ENCODE measurements around the gene UNC5C.

UNC5C gene

GRCh38 chr4:95508421-95508820 lies 40.4 kb downstream of the UNC5C start:
- DNase-seq (ENCODE audit: low read depth), result no peak
- no peak overlapping the region for H3K4me3 ChIP-seq (ENCODE audit: control insufficient read depth, low read depth, low read length)
- no peak for TF ChIP-seq CTCF (IDR thresholded peaks at IDR 0.05; ENCODE audit: control insufficient read depth, insufficient read depth, low read depth, low read length, missing control alignments)

DNA sequence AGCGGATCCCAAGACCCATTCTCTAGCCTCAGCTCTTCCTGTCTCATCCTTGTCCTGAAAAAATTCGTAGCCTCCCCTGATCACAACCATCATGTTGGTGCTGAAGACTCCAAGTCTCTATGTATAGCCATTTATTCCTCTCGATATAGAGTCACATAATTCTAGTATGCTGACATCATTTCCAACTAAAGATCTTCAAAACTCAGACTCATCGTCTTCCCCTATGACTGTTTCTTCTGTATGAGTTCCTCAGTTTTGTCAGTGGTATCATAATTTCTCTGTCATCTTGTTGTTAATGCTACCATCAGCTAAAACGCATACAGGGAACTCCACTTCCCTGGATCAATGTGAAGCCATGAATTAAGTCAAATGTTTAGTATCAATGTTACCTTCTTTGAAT lies 41.2 kb downstream of the UNC5C start:
- TF ChIP-seq CTCF (IDR thresholded peaks at IDR 0.05; ENCODE audit: control insufficient read depth, insufficient read depth, low read depth, low read length, missing control alignments), result no peak
- no peak overlapping the region for H3K4me3 ChIP-seq (ENCODE audit: control insufficient read depth, low read depth, low read length)
- no peak for DNase-seq (ENCODE audit: low read depth)

DNA sequence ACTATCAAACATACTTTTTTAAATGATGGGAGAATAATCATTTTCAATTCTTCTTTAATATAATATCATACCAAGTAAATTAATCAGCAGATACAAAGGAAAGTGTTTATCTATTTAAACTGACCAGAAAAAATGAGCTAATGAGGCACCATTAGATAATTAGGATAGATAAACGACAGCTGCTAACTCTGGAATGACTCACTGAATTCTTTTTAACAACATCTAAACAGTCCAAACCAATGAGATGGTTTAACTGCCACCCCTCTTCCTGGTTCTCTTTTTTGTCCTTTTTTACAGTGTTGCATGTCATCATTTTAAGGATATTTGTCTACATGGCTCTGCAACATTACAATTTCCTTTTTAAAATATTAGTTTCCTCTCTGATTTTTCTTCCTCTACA lies 41.6 kb downstream of the UNC5C start:
- no peak for DNase-seq (ENCODE audit: low read depth)
- TF ChIP-seq CTCF (IDR thresholded peaks at IDR 0.05; ENCODE audit: control insufficient read depth, insufficient read depth, low read depth, low read length, missing control alignments), result no peak
- H3K4me3 ChIP-seq (ENCODE audit: control insufficient read depth, low read depth, low read length), result no peak overlapping the region

DNA sequence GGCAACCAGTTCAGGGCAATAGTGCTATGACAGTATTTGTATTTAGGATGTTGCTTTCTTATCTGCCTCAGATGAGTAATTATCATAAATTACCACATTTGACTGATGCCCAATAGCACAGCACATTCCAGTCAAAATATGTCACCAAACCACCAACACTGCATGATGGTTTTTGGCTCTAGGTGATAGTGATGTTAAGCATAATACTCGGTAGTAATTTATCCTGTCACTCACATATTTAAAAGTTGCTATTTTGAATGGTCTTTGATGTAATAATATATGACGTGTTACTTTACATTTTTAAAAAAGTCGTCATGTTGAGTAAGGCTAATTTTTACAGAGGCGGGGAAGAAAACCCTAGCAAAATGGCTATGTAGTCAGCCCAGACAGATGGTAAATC lies 42.5 kb downstream of the UNC5C start:
- no peak for TF ChIP-seq CTCF (IDR thresholded peaks at IDR 0.05; ENCODE audit: control insufficient read depth, insufficient read depth, low read depth, low read length, missing control alignments)
- no peak for DNase-seq (ENCODE audit: low read depth)

DNA sequence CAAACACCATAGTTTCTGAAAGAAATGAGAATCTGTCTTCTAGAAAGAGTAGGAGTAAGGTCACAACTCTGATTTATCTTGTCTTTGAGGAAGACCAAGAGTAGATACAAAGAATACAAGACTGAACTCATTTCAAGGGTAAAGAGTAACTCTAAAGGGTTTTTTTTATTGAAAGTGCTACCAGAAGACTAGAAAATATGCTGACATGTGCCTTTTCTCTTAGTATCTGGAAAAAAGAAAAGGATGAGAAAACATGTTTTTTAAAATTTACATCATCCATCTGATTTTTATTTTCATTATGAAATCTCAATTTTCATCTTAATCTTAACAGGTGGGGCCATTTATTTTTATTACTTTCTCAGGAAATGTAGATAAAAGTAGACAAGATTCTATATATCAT lies 43.0 kb downstream of the UNC5C start:
- DNase-seq (ENCODE audit: low read depth), result no peak
- TF ChIP-seq CTCF (IDR thresholded peaks at IDR 0.05; ENCODE audit: control insufficient read depth, insufficient read depth, low read depth, low read length, missing control alignments), result no peak
- H3K4me3 ChIP-seq (ENCODE audit: control insufficient read depth, low read depth, low read length), result no peak overlapping the region

More for the DNA sequence above, 42.5 kb downstream of the UNC5C start:
- H3K4me3 ChIP-seq (ENCODE audit: control insufficient read depth, low read depth, low read length), result no peak overlapping the region

GRCh38 chr4:95505151-95505550 lies 43.6 kb downstream of the UNC5C start:
- H3K4me3 ChIP-seq (ENCODE audit: control insufficient read depth, low read depth, low read length), result no peak overlapping the region
- DNase-seq (ENCODE audit: low read depth), result no peak
- TF ChIP-seq CTCF (IDR thresholded peaks at IDR 0.05; ENCODE audit: control insufficient read depth, insufficient read depth, low read depth, low read length, missing control alignments), result no peak

DNA sequence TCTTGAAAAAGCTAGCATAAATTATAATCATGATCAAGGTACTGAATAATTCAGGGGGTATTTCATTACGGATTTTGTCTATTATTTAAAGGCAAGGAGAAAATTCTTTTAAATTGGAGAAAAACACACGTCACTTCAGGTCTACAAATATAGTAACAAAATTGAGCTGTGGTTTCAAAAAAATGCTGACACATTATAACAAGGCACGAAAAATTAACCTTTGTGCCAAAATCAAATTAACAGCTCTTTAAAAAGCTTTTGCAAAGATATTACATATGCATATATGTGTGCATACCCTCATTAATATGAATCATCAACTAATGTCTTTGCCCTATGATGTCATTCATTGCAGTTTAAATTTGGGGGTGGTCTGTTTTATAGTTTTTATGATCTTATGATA lies 44.3 kb downstream of the UNC5C start:
- TF ChIP-seq CTCF (IDR thresholded peaks at IDR 0.05; ENCODE audit: control insufficient read depth, insufficient read depth, low read depth, low read length, missing control alignments), result no peak
- no peak for DNase-seq (ENCODE audit: low read depth)
- no peak overlapping the region for H3K4me3 ChIP-seq (ENCODE audit: control insufficient read depth, low read depth, low read length)

Data from AG09309 (cell line).